Measurements from ENCODE around the gene ULK4.
"Not testable (repeated sequence)": the region's sequence is repeated elsewhere in the genome, so short reads cannot be mapped to it uniquely, and the experiment has no call there.

Gene ULK4

GRCh38 chr3:41695806-41696205 lies 266.1 kb downstream of the ULK4 start:
- not testable (repeated sequence) for H3K36me3 ChIP-seq (ENCODE audit: low read length); H4K20me1 ChIP-seq (ENCODE audit: low read depth, low read length); H3K4me3 ChIP-seq (ENCODE audit: insufficient read depth, low read length, poor library complexity, severe bottlenecking); H2AFZ ChIP-seq (ENCODE audit: low read depth, low read length, severe bottlenecking); H3K4me2 ChIP-seq (ENCODE audit: low read depth, low read length, poor library complexity, severe bottlenecking); H3F3A ChIP-seq (ENCODE audit: insufficient read depth); H3K9me2 ChIP-seq (replicated peaks; ENCODE audit: insufficient read depth, low read length); H3K9me3 ChIP-seq (ENCODE audit: insufficient read depth, low read length); H3K27me3 ChIP-seq (ENCODE audit: low read length); H3K9ac ChIP-seq (ENCODE audit: low read length); H3K27ac ChIP-seq (ENCODE audit: low read depth, low read length); H3K79me2 ChIP-seq (ENCODE audit: insufficient read depth, low read length)
- peak; percentile 25 for TF ChIP-seq CTCF (IDR thresholded peaks at IDR 0.05; ENCODE audit: insufficient read depth, low read length, poor library complexity, severe bottlenecking)

- H3K79me2 ChIP-seq (ENCODE audit: insufficient read depth, low read length) = no peaks in the 10 kb centered on the region
- no peaks in the 10 kb centered on the region for H4K20me1 ChIP-seq (ENCODE audit: low read depth, low read length)
- H3K27me3 ChIP-seq (ENCODE audit: low read length) = no peaks in the 10 kb centered on the region
- no peak overlapping the region for H3K27ac ChIP-seq (ENCODE audit: low read depth, low read length)
- TF ChIP-seq EZH2phosphoT487 (conservative IDR thresholded peaks at IDR 0.05; ENCODE audit: low read length) (no peak), CTCF (IDR thresholded peaks at IDR 0.05; ENCODE audit: insufficient read depth, low read length, poor library complexity, severe bottlenecking) (no peak)
- H3K9me3 ChIP-seq (ENCODE audit: insufficient read depth, low read length) = no peaks in the 10 kb centered on the region
- H3K9ac ChIP-seq (ENCODE audit: low read length) = no peak overlapping the region
- H3K4me2 ChIP-seq (ENCODE audit: low read depth, low read length, poor library complexity, severe bottlenecking) = no peak overlapping the region
- no peaks in the 10 kb centered on the region for H3K36me3 ChIP-seq (ENCODE audit: low read length)
- H2AFZ ChIP-seq (ENCODE audit: low read depth, low read length, severe bottlenecking) = no peak overlapping the region
- H3F3A ChIP-seq (ENCODE audit: insufficient read depth) = no peaks in the 10 kb centered on the region
- H3K9me2 ChIP-seq (replicated peaks; ENCODE audit: insufficient read depth, low read length) = no peaks in the 10 kb centered on the region
- no peak overlapping the region for H3K4me3 ChIP-seq (ENCODE audit: insufficient read depth, low read length, poor library complexity, severe bottlenecking)
Measured at GRCh38 chr3:41693799-41694198, 268.1 kb downstream of the ULK4 start.

- H3F3A ChIP-seq (ENCODE audit: insufficient read depth) = no peaks in the 10 kb centered on the region
- TF ChIP-seq EZH2phosphoT487 (conservative IDR thresholded peaks at IDR 0.05; ENCODE audit: low read length) (no peak), CTCF (IDR thresholded peaks at IDR 0.05; ENCODE audit: insufficient read depth, low read length, poor library complexity, severe bottlenecking) (no peak)
- H3K27me3 ChIP-seq (ENCODE audit: low read length) = no peaks in the 10 kb centered on the region
- H3K79me2 ChIP-seq (ENCODE audit: insufficient read depth, low read length) = no peaks in the 10 kb centered on the region
- no peaks in the 10 kb centered on the region for H3K9me3 ChIP-seq (ENCODE audit: insufficient read depth, low read length)
- H4K20me1 ChIP-seq (ENCODE audit: low read depth, low read length) = no peaks in the 10 kb centered on the region
- H3K4me3 ChIP-seq (ENCODE audit: insufficient read depth, low read length, poor library complexity, severe bottlenecking) = no peak overlapping the region
- no peaks in the 10 kb centered on the region for H3K36me3 ChIP-seq (ENCODE audit: low read length)
- no peak overlapping the region for H3K4me2 ChIP-seq (ENCODE audit: low read depth, low read length, poor library complexity, severe bottlenecking)
- H3K9ac ChIP-seq (ENCODE audit: low read length) = no peak overlapping the region
- H2AFZ ChIP-seq (ENCODE audit: low read depth, low read length, severe bottlenecking) = no peak overlapping the region
- H3K9me2 ChIP-seq (replicated peaks; ENCODE audit: insufficient read depth, low read length) = no peaks in the 10 kb centered on the region
- no peak overlapping the region for H3K27ac ChIP-seq (ENCODE audit: low read depth, low read length)
Measured at GRCh38 chr3:41690766-41691563, 270.9 kb downstream of the ULK4 start.

All from SU-DHL-6 (cell line).